WTC11 (cell line): ENCODE data around the gene OSMR.

Source experiments
- ATF1 ChIP-seq: sonication (generic); formaldehyde crosslinking; IDR thresholded peaks from 2 replicates; pipeline ENCODE4 v1.8.1; 2023; ENCODE audit warnings: mild to moderate bottlenecking, moderate library complexity, missing genetic modification reagents
- ERG ChIP-seq: fragments of 250-450 bp; sonication (Bioruptor Pico); IDR thresholded peaks from 2 replicates; pipeline ENCODE4 v1.8.0; 2021; ENCODE audit warnings: mild to moderate bottlenecking
- NR1H2 ChIP-seq: sonication (generic); formaldehyde crosslinking; IDR thresholded peaks from 2 replicates; pipeline ENCODE4 v1.9.0; 2021; ENCODE audit warnings: mild to moderate bottlenecking, moderate library complexity, missing genetic modification reagents
- TF ChIP-seq, protein P1 (sequence below): fragments of 200-600 bp; IDR thresholded peaks from 2 replicates; pipeline ENCODE4 v1.8.0; 2022; ENCODE audit warnings: antibody characterized with exemption

DNA sequence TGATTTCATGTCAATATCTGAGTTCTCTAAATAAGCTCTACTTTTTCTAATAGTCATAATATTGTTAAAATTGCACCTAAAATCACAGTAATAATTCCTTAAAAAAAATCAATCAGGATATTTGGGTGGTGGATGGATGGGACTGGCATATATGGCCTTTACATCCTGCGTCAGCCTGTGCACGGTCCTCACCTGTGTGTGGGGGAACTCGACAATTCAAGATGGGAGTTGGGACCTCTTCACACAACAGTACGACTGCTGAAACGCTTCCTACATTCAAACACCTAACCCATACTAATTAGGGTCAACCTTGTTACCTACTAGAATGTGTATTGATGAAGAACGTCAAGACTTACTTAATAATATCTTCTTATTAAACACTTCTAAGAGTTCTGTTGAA, 90.5 kb downstream of the OSMR start:
- TF ChIP-seq, protein P1, sequence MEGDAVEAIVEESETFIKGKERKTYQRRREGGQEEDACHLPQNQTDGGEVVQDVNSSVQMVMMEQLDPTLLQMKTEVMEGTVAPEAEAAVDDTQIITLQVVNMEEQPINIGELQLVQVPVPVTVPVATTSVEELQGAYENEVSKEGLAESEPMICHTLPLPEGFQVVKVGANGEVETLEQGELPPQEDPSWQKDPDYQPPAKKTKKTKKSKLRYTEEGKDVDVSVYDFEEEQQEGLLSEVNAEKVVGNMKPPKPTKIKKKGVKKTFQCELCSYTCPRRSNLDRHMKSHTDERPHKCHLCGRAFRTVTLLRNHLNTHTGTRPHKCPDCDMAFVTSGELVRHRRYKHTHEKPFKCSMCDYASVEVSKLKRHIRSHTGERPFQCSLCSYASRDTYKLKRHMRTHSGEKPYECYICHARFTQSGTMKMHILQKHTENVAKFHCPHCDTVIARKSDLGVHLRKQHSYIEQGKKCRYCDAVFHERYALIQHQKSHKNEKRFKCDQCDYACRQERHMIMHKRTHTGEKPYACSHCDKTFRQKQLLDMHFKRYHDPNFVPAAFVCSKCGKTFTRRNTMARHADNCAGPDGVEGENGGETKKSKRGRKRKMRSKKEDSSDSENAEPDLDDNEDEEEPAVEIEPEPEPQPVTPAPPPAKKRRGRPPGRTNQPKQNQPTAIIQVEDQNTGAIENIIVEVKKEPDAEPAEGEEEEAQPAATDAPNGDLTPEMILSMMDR: no peak
- TF ChIP-seq ATF1 (CRISPR knock-in tag) (no peak), NR1H2 (no peak), ERG (CRISPR knock-in tag) (no peak)
